ENCODE measurements around the gene RPS3A.
"Not testable (repeated sequence)": the region's sequence is repeated elsewhere in the genome, so short reads cannot be mapped to it uniquely, and the experiment has no call there.

The RPS3A gene

DNA sequence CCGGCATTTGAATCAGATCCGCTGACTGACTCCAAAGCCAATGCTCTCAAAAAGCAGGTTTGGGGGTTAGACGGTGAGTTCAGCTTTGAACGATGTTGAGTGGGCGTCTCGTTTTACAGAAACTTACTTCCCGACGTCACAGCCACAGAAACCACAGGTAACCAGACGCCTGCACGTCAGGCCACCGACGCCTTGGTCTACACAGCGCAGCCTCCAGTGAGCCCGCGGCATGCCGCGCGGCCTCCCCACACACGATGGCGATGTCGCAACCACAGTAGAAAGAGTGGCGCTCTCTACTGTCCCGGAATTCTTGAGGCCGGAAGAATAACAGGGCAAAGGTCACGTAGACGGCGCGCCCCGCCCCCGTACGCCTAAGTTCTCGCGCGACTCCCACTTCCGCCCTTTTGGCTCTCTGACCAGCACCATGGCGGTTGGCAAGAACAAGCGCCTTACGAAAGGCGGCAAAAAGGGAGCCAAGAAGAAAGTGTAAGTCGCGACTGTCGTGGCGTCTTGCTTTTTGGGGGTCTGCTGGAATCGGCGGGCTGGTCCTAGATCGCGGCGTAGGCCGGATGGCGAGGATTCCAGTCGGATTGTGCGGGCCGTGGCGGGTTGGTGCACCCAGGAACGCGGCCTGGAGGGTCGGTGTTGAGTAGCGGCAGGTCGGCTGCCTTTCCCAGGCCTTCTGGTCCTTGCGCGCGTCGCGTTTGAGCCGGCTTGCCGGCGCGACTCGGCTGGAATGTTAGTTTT lies at the start of gene RPS3A:
RPS3A (plus strand) TSS at position 400 of the 747 bp plus-strand sequence; CDS start at position 425, 25 bp downstream.
- peak; percentile 98 for DNase-seq (ENCODE audit: low read depth)

DNA sequence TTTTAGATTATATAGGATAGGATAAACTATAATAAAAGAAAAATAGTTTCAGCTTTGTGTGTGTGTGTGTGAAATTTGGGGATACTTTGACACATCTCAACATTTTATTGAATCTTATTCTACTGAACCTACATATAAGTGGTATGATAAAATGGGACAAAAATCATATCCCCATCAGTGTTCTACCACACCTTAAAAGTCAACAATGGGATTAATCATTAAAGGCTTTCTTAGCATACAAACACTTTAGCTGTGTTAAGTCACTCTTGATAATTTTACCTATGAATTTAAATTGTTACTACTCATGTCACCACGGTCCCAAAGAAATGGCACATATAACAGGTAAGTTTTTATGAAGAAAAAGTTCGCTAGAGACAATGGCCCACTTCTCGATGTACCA lies 46.6 kb upstream of the RPS3A start:
- no peak for DNase-seq (ENCODE audit: low read depth)

DNA sequence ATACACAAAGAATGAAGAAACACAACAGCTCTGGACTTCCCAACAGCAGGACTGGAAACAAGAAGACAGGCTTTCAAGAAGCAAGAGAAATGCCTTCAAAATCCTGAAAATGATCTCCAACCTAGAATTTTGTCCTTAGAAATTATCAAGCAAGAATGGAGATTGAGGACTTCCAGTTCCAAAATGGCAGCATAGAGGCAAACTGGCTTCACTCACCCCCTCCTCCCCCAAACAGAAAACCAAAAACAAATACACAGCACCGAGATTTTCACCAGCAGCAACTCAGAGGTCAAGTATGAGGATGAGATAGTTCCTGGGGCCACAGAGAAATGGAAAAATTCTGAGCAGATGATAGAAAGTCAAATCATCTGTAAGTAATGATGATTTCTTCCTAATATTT lies 43.9 kb upstream of the RPS3A start:
- DNase-seq (ENCODE audit: low read depth), result no peak

DNA sequence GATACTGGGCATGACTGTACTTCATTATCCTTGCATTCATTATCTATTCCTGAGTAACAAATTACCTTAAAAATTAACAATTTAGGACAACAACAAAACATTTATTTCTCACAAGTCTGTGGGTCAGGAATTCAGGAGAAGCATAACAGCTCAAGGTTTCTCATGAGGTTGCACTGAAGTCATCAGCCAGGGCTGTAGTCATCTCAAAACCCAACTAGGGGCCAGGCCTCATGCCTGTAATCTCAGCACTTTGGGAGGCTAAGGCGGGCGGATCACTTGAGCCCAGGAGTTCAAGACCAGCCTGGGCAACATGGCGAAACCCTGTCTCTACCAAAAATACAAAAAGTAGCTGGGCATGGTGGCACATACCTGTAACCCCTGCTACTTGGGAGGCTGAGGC lies 36.3 kb upstream of the RPS3A start:
- not testable (repeated sequence) for DNase-seq (ENCODE audit: low read depth)

DNA sequence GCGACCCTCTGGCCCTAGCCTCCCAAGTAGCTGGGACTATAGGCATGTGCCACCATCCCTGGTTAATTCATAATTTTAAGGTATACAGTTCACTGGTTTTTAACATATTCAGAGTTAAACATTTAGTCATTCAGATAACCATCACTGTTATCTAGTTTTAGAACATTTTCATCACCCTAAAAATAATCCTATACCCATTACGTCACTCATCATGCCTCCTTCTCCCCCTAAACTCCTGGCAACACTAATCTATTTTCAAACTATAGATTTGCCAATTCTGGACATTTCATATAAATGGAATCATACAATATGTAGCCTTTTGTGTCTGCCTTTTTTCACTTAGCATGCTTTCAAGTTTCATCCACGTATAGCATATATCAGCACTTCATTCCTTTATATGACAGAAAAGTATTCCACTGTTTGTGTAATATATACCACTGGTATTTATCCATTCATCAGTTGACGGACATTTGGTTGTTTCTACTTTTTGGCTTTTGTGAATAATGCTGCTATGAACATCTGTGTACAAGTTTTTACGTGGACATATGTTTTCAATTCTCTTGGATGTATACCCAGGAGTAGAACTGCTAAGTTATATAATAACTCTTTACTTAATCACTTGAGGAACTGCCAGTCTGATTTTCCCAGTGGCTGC lies 32.0 kb upstream of the RPS3A start:
- no peak for DNase-seq (ENCODE audit: low read depth)

DNA sequence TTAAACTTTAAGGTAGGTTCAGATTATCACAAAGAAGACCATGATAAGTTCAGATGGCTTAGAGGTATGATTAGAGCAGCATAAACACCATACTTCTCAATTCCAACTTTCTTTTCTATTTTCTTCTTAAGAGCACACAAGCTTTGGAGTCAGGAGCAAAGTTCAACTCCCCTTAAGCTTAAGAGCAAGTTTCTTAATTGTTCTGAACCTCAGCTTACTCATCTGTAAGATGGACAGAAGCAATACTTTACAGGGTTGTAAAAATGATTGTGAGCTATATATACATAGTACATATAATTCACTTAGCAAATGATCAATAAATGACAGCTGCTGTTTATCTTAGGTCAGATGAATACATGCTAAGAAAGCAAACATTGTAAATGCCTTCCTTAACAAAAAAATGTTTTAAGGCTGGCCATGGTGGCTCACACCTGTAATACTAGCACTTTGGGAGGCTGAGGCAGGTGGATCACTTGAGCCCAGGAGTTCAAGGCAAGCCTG lies 25.0 kb upstream of the RPS3A start:
- no peak for DNase-seq (ENCODE audit: low read depth)

DNA sequence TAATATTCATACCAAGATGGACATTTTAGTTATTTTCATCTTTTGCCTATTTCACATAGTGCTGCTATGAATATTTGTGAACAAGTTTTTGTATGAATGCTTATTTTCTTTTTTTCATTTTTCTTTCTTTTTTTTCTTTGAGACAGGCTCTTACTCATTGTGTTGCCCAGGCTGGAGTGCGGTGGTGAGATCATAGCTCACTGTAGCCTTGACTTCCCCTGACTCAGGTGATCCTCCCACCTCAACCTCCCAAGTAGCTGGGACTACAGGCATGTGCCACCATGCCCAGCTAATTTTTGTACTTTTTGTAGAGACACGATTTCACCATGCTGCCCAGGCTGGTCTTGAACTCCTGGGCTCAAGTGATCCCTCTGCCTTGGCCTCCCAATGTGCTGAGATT lies 21.4 kb upstream of the RPS3A start:
- peak; percentile 26 for DNase-seq (ENCODE audit: low read depth)

DNA sequence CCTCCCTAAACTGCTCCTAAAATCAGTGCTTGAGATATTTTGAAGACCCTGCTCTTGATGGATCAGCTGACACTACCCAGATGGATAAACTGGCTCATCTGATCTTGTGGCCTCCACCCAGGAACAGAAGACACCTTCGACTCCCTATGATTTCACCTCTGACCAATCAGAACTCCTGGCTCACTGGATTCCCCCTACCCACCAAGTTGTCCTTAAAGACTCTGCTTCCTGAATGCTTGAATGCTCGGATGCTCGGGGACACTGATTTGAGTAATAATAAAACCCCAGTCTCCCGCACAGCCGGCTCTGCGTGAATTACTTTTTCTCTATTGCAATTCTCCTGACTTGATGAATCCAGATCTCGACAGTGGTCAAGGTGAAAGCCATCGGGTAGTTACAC lies 12.0 kb upstream of the RPS3A start:
- DNase-seq (ENCODE audit: low read depth), result no peak

DNA sequence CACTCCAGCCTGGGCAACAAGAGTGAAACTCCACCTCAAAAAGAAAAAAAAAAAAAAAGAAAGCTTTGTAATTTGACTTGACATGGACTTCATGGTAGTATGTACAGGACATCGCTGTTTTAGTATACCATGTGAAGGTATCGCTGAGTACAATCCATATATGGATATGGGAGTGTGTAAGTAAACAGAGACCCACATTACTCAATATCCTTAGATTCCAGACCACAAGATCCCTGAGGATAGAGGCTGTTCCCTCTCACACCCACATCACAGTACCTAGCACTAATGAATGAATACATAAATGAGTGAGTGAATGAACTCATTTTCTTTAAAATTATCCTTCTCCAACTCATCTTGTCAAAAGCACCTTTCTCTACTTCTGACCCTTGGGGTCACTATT lies 8.4 kb upstream of the RPS3A start:
- DNase-seq (ENCODE audit: low read depth), result no peak

DNA sequence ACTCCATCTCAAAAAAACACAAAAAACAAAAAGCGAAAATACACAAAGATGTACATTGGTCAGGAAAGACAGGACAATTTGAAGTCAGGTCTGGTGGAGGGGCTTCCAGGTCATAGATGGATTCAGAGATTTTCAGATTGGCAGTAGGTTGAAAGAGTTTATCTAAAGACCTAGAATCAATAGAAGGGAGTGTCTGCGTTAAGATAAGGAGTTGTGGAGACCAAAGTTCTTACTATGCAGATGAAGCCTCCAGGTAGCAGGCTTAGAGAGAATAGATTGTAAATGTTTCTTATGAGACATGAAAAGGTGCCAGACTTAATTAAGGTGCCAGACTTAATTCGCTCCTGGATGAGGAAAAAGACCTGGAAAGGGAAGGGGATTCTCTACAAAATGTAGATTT lies 6.9 kb upstream of the RPS3A start:
- no peak for DNase-seq (ENCODE audit: low read depth)

DNA sequence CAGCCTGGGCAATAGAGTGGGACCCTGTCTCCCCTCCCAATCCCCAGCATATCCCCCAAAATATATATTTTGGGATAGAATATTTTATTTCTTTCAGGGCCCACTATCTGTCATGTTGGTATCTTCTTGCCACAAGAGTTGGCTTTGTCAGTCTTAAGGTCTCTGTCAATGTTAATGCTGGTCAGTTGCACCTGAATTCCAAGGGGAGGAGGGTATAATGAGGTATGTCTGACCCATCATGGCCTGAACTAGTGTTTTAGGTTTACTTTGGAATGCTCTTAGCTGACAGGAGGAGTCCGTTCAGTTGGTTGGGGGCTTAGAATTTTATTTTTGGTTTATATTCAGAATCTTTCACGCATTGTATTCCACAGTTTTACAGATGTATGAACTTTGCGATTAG lies 6.2 kb upstream of the RPS3A start:
- DNase-seq (ENCODE audit: low read depth), result no peak

DNA sequence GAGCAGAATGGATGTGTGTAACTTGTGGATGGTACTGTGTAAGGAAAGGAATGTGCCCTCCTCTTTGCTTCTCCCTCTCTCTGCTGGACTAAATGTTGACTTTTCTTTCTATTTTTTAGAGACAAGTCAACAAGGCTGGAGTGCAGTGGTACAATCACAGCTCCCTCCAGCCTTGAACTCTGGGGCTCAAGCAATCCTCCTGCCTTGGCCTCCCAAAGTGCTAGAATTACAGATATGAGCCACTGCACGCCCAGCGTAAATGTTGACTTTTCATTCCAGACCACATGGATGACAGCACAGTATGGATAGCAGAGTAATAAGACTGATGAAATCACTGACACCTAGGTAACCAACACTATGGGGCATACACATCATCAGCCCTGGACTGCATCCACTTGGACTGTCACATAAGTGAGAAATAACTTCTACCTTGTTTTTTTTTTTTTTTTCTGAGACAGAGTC lies 5.1 kb upstream of the RPS3A start:
- no peak for DNase-seq (ENCODE audit: low read depth)

DNA sequence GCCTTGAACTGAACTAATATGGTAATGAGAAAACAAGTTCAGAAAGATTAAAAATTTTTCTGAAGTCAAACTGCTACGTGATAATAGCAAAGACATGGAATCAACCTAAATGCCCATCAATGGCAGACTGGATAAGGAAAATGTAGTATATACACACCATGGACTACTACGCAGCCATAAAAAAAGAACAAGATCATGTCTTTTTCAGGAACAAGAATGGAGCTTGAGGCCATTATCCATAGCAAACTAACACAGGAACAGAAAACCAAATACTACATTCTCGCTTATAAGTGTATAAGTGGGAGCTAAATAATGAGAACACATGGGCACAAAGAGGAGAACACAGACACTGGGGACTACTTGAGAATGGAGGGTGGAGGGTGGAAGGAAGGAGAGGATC lies 4.3 kb upstream of the RPS3A start:
- DNase-seq (ENCODE audit: low read depth), result no peak

DNA sequence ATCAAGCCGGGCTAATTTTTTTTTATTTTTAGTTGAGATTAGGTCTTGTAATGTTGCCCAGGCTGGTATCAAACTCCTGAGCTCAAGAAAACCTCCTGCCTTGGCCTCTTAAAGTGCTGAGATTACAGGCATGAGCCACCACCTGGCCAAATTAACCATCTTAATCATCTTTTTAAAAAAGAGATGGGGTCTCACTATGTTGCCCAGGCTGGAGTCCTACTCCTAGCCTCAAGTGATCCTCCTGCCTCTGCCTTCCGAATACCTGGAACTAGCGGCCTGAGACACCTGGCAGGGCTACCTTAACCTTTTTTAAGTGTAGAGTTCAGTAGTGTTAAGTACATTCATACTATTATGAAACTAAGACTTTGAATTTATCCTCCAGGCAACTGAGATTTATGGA lies 1.7 kb upstream of the RPS3A start:
- DNase-seq (ENCODE audit: low read depth), result no peak

DNA sequence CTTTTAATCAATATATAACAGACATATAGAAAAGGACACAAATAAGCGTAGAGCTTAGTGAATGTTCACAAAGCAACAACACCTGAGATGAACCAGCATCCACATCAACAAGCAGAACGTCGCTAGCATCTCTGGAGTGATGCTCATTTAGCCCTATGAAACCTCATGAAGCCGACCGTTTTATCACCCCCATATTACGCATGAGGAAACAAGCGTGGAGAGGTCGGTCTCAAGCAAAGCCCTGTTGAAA lies 524 bp upstream of the RPS3A start:
- no peak for DNase-seq (ENCODE audit: low read depth)

DNA sequence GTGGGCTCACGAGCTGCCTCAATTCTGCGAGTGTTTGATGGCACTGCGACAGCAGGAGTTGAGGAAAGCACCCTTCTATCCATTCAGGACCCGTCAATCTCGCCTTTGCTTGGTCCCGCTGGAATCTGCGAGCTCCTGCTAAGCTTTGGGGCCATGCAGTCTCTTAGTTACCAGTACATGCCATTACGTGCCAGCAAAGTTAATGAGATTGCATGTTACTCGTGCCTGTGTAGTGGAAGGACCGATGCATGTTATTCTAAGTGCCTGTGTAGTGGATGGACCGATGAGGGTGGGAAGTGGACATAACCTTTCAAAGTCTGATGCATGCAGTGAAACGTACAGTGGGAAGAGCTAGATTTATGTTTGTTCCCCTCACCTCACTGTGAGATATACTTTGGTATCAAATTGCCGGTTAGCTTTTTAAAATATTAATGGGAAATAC lies 569 bp downstream of the RPS3A start:
- peak; percentile 41 for DNase-seq (ENCODE audit: low read depth)

DNA sequence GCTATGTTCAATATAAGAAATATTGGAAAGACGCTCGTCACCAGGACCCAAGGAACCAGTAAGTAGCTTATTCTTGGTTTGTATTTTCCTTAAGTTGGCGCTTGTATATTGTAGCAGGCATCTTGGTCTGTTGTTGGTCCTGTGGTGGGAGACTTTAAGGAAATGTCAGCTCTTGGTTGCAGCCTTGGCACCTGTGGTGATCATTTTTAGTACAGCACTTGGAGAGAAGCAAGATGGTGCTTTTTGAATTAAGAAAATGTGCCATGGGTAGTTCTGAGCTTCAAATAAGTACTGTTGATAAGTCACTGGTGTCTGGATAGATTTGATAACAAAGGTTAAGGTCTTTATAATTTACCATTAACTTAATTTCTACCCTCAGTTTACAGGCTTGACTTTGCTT lies 1.1 kb downstream of the RPS3A start:
- DNase-seq (ENCODE audit: low read depth), result no peak

DNA sequence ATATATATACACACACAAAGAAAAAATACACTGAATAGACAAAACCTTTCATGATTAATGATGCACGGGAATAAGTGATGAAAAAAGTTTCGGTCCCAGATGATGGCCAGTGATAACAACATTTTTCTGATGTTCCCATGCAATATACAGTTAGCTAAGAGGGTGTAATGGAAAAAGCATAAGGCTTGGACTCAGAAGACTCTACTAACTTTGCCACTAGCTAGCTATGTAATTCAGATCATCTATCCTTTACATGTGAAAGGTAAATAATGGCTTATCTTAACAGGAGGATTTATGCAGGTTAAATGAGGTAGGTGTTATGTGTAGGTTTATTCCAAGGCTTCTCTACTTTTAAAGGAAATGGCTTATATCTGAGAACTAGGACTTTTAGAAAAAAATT lies 4.3 kb downstream of the RPS3A start:
- DNase-seq (ENCODE audit: low read depth), result no peak

DNA sequence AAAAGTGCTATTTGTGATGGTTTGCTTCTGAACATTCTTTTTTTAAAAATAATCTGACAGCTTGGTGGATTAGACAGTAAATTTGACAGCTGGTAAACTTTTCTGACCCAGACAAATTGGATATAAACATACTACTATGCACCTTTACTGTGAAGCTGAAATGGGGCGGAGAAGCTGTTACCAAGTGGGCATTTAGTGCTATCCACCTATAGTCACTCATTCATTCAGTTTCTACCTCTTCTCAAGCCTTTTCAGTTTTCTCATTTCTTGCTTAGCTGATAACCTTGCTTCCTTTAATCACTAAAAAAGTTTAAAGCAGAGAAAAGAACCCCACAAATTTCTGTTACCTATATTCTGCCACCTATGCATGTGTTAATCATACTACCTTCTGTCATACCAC lies 5.2 kb downstream of the RPS3A start:
- no peak for DNase-seq (ENCODE audit: low read depth)

DNA sequence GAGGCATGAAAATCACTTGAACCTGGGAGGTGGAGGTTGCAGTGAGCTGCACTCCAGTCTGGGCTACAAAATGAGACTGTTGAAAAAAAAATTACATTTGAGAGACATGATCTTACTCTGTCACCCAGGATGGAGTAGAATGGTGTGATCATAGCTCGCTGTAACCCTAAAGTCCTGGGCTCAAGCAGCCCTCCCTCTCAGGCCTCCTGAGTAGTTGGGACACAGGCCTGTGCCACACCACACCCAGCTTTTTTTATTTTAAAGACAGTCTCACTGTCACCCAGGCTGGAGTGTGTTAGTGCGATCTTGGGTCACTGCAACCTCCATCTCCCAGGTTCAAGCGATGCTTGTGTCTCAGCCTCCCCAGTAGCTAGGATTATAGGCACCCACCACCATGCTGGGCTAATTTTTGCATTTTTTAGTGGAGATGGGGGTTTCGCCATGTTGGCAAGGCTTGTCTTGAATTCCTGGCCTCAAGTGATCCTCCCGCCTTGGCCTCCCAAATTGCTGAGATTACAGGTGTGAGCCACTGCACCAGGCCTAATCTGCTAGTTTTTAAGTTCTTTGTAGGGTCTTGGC lies 6.1 kb downstream of the RPS3A start:
- DNase-seq (ENCODE audit: low read depth), result no peak

DNA sequence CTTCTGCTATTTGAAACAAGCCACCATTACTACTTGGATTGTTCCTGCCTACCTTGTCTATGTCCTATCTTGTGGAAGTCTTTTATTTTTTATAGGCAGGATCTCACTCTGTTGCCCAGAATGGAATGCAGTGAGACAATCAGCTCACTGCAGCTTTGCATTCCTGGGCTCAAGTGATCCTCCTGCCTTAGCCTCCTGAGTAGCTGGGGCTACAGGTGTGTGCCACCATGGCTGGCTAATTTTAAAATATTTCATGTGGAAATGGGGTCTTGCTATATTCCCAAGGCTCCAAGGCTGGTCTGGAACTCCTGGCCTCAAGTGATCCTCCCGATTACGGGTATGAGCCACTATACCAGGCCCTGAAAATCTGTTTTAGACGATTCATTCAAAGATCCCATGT lies 7.6 kb downstream of the RPS3A start:
- DNase-seq (ENCODE audit: low read depth), result no peak

DNA sequence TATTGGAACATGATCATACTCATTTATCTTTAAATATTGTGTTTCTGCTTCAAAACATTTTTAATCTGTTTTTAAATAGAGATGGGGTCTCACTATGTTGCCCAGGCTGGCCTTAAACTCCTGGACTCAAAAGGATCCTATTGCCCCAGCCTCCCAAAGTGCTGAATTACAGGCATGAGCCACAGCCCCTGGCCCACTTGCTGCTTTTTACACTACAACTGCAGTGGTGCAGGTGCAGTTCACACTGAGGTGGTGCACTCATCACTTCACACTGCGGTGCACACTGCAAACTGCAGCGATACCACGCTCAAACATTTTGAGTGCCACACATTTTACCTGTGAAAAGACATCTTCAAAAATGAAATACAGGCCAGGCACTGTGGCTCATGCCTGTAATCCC lies 10.8 kb downstream of the RPS3A start:
- DNase-seq (ENCODE audit: low read depth), result no peak

DNA sequence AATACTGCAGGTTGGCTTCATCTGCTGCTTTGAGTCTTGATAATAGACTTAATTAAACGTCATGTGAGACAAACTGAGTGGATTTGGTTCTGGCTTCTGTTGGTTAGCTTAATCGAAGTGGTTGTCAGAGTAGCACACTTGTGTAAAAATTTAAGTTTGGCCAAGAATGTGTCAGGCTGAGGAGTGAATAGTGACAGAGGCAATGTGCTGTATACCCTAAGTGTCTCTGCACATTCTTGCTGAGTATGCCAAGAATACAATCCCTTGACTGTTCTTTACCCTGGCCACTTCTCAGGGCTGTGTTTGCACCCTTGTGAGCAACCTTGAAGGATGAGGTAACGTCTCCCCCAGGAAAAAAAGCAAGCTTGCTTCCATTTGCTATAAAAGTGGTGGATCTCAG lies 14.9 kb downstream of the RPS3A start:
- DNase-seq (ENCODE audit: low read depth), result no peak

DNA sequence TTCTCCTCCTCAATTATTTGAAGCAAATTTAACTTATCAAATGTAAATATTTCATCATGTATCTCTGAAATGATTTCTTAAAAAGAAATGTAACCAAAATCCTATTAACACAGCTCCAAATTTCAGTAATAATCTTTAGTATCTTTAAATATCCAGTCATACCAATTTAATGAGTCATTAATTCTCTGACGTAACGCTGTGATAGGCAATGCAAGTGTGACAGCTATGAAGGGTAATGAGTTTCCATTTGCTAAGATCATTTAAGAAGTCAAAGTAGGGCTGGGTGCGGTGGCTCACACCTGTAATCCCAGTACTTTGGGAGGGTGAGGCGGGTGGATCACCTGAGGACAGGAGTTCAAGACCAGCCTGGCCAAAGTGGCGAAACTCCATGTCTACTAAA lies 15.6 kb downstream of the RPS3A start:
- peak; percentile 54 for DNase-seq (ENCODE audit: low read depth)
